Measurements from ENCODE around the gene GSE1. TPM values are rescaled to one million over a fixed set of nuclear protein-coding genes. Genes with fewer than 3 reads are reported as not detected.

Gene GSE1
- total RNA-seq, 1 experiment from 2014 or later, result 38.4 TPM

- DNase-seq, result no peak
- intact Hi-C loops (cut with micrococcal nuclease), result loop anchor here (5.0 kb wide), 1 partner anchor 85 kb away; no protein-coding TSS in a partner anchor
- Histone ChIP-seq H3K27me3 (ENCODE audit: low read length) (no peaks in the 10 kb centered on the region), H3K9ac (ENCODE audit: low read length) (no peak overlapping the region), H3K79me2 (ENCODE audit: low read length) (no peaks in the 10 kb centered on the region), H3K9me2 (replicated peaks; ENCODE audit: low read length) (no peaks in the 10 kb centered on the region), H3K27ac (ENCODE audit: low read length) (no peak overlapping the region), H3F3A (ENCODE audit: low read length, unreplicated experiment) (no peaks in the 10 kb centered on the region), H3K9me3 (ENCODE audit: low read length) (no peaks in the 10 kb centered on the region), H2AFZ (ENCODE audit: low read length) (no peak overlapping the region), H3K4me3 (ENCODE audit: low read length) (no peak overlapping the region), H3K4me1 (ENCODE audit: insufficient read depth, low read length) (no peaks in the 10 kb centered on the region), H3K36me3 (ENCODE audit: low read depth, low read length) (peaks cover 31% of the 10 kb centered on the region), H3K4me2 (ENCODE audit: low read length) (no peak overlapping the region), H4K20me1 (ENCODE audit: low read length) (no peaks in the 10 kb centered on the region)
- ATAC-seq, result no peak
- BruUV-seq (replicated peaks), result no TSS peak
- ChIA-PET CTCF (no interaction called here), POLR2A (ENCODE audit: unreplicated experiment) (no interaction called here)
- TF ChIP-seq EZH2 (IDR thresholded peaks at IDR 0.05; ENCODE audit: low read length, unreplicated experiment) (no peak), EZH2phosphoT487 (IDR thresholded peaks at IDR 0.05; ENCODE audit: borderline replicate concordance, low read length) (no peak), CTCF (conservative IDR thresholded peaks at IDR 0.05; ENCODE audit: low read depth, low read length) (no peak)
These were observed 64.4 kb downstream of the GSE1 start for GRCh38 chr16:85677383-85677967.

GRCh38 chr16:85678016-85678415 is 64.9 kb downstream of the GSE1 start:
- no peak overlapping the region for H3K27ac ChIP-seq (ENCODE audit: low read length)

More at GRCh38 chr16:85678016-85678415, 64.9 kb downstream of the GSE1 start:
- no peak for TF ChIP-seq CTCF (conservative IDR thresholded peaks at IDR 0.05; ENCODE audit: low read depth, low read length)
- TF ChIP-seq EZH2phosphoT487 (IDR thresholded peaks at IDR 0.05; ENCODE audit: borderline replicate concordance, low read length), result no peak
- TF ChIP-seq EZH2 (IDR thresholded peaks at IDR 0.05; ENCODE audit: low read length, unreplicated experiment), result no peak
- CTCF ChIA-PET, result no interaction called here
- no peak overlapping the region for H2AFZ ChIP-seq (ENCODE audit: low read length)
- no peaks in the 10 kb centered on the region for H3F3A ChIP-seq (ENCODE audit: low read length, unreplicated experiment)
- no peaks in the 10 kb centered on the region for H4K20me1 ChIP-seq (ENCODE audit: low read length)
- H3K4me2 ChIP-seq (ENCODE audit: low read length), result no peak overlapping the region
- peaks cover 31% of the 10 kb centered on the region for H3K36me3 ChIP-seq (ENCODE audit: low read depth, low read length)
- no peak for DNase-seq
- H3K9me2 ChIP-seq (replicated peaks; ENCODE audit: low read length), result no peaks in the 10 kb centered on the region
- POLR2A ChIA-PET (ENCODE audit: unreplicated experiment), result no interaction called here
- no peak overlapping the region for H3K9ac ChIP-seq (ENCODE audit: low read length)
- no peak for ATAC-seq
- no peak overlapping the region for H3K4me3 ChIP-seq (ENCODE audit: low read length)
- intact Hi-C loops (cut with micrococcal nuclease), result loop anchor here (5.0 kb wide), 1 partner anchor 84 kb away; no protein-coding TSS in a partner anchor
- no peaks in the 10 kb centered on the region for H3K9me3 ChIP-seq (ENCODE audit: low read length)
- no peaks in the 10 kb centered on the region for H3K4me1 ChIP-seq (ENCODE audit: insufficient read depth, low read length)
- H3K27me3 ChIP-seq (ENCODE audit: low read length), result no peaks in the 10 kb centered on the region
- no peaks in the 10 kb centered on the region for H3K79me2 ChIP-seq (ENCODE audit: low read length)
- TSS peak; percentile 1 for BruUV-seq (replicated peaks)

All from PC-3 (cell line).